K562 (cell line): ENCODE results near the gene UBE2B. TPM values are rescaled to one million over a fixed set of nuclear protein-coding genes. Genes with fewer than 3 reads are reported as not detected.

ENCODE experiments used
- ARID4B ChIP-seq: sonication (generic); formaldehyde crosslinking; IDR thresholded peaks from 2 replicates; pipeline ENCODE4 v1.8.0; 2022; ENCODE audit warnings: mild to moderate bottlenecking, missing genetic modification reagents
- ASH1L ChIP-seq: fragments of 450-650 bp; IDR thresholded peaks from 2 replicates; pipeline ENCODE4 v1.6.1; 2018; ENCODE audit warnings: borderline replicate concordance, mild to moderate bottlenecking, low read depth; ENCODE audit not compliant: partially characterized antibody
- FOSL1 ChIP-seq: fragments of 200-800 bp; sonication (Bioruptor generic); conservative IDR thresholded peaks from 2 replicates; pipeline ENCODE4 v1.6.1; 2016; ENCODE audit warnings: missing genetic modification characterization, missing compliant biosample characterization
- HINFP ChIP-seq: fragments of 450-650 bp; conservative IDR thresholded peaks from 2 replicates; pipeline ENCODE4 v1.6.1; 2016; ENCODE audit warnings: missing genetic modification characterization, low read depth, mild to moderate bottlenecking, control low read depth, missing compliant biosample characterization
- HNRNPL ChIP-seq: fragments of 200-400 bp; formaldehyde crosslinking; IDR thresholded peaks from 2 replicates; pipeline ENCODE4 v1.6.1; 2017; ENCODE audit warnings: low read depth, mild to moderate bottlenecking, low read length
- MLX ChIP-seq, 2 experiments: fragments of 450-650 bp in 1 of 2; sonication (generic) in 1 of 2; formaldehyde crosslinking; conservative IDR thresholded peaks; 2 replicates each; pipeline versions ENCODE4 v1.4.0 to v1.8.1; 2020 to 2022; ENCODE audit warnings: mild to moderate bottlenecking in 1 of 2, missing genetic modification reagents in 1 of 2
- NCOA2 ChIP-seq, 2 experiments: fragments of 450-650 bp; IDR thresholded peaks; 2 replicates each; pipeline ENCODE4 v1.6.1; 2018; ENCODE audit warnings: mild to moderate bottlenecking in 2 of 2, moderate library complexity in 1 of 2; ENCODE audit not compliant: partially characterized antibody in 2 of 2
- NCOA6 ChIP-seq: fragments of 450-650 bp; IDR thresholded peaks from 2 replicates; pipeline ENCODE4 v1.6.1; 2017; ENCODE audit warnings: mild to moderate bottlenecking
- RBM15 ChIP-seq: fragments of 200-400 bp; formaldehyde crosslinking; IDR thresholded peaks from 2 replicates; pipeline ENCODE4 v1.6.1; 2018; ENCODE audit warnings: mild to moderate bottlenecking, low read length, moderate library complexity; ENCODE audit not compliant: insufficient read depth
- SFPQ ChIP-seq: fragments of 200-400 bp; formaldehyde crosslinking; IDR thresholded peaks from 2 replicates; pipeline ENCODE4 v1.6.1; 2017; ENCODE audit warnings: mild to moderate bottlenecking, low read depth, low read length, moderate library complexity
- ZNF217 ChIP-seq: sonication (generic); formaldehyde crosslinking; IDR thresholded peaks from 2 replicates; pipeline ENCODE4 v1.8.0; 2022; ENCODE audit warnings: mild to moderate bottlenecking, missing genetic modification reagents
- ZNF707 ChIP-seq: fragments of 250-450 bp; sonication (Bioruptor Pico); conservative IDR thresholded peaks from 2 replicates; pipeline ENCODE4 v1.8.0; 2022; ENCODE audit warnings: inconsistent platforms, mild to moderate bottlenecking, moderate library complexity
- ZSCAN32 ChIP-seq: fragments of 450-650 bp; formaldehyde crosslinking; IDR thresholded peaks from 2 replicates; pipeline ENCODE4 v1.4.0; 2020; ENCODE audit warnings: mild to moderate bottlenecking, moderate library complexity
- polyA plus RNA-seq, 8 experiments: library from polyadenylated mRNA; depleted of rRNA in 4 of 8; stranded (reverse) in 5 of 8; unstranded in 3 of 8; fragments of >200 nt; fragmentation: Nextera tagmentation in 2 of 8; fragmentation: Illumina TruSeq in 1 of 8; extraction: Ambion mirVana in 2 of 8; extraction: Trizol in 1 of 8; gene quantifications; 2 replicates each; pipeline versions ENCODE4 v1.2.1 to v1.2.3, GENCODE V29; 2011 to 2014; ENCODE audit warnings: inconsistent platforms in 1 of 8, missing spikeins in 1 of 8
- total RNA-seq, 7 experiments: library from RNA; depleted of rRNA in 6 of 7; stranded (reverse); fragments of >200 nt in 6 of 7; fragmentation: Illumina TruSeq in 2 of 7; extraction: Trizol in 2 of 7; gene quantifications; 2 replicates each; pipeline versions ENCODE4 v1.2.1 to v1.2.3, GENCODE V29; 2011 to 2021; ENCODE audit warnings: low replicate concordance in 1 of 7

The UBE2B gene
- total and polyA plus RNA-seq, 9 of the 15 experiments (the other 6 are each of a cell fraction or from before 2014, with no cell fraction given) = 13.1 to 198 (median 75.5) TPM

- TF ChIP-seq ASH1L (peak; percentile 88), HNRNPL (no peak), ZNF707 (CRISPR knock-in tag) (no peak), HINFP (tag) (no peak), ZNF217 (no peak), SFPQ (no peak), FOSL1 (tag) (peak; percentile 76), ARID4B (0 out of 2 replicates have a peak, but pooled peaks have one; percentile 73), MLX (CRISPR knock-in tag; conservative IDR thresholded peaks at IDR 0.05) (0 out of 4 replicates have a peak, but pooled peaks of 1 of the 2 experiments have one; percentile 73), RBM15 (no peak), NCOA6 (no peak), ZSCAN32 (peak; percentile 34; the same call in 1 of the 2 replicates), NCOA2 (IDR thresholded peaks at IDR 0.05; ENCODE audit: partially characterized antibody in 2 of 2) (no peak)
Observed at GRCh38 chr5:134370871-134371833, at the start of gene UBE2B (continued).
